GM12878 (cell line): ENCODE measurements around the gene CD68. TPM values are rescaled to one million over a fixed set of nuclear protein-coding genes. Genes with fewer than 3 reads are reported as not detected.

Experiments used
- BACH1 ChIP-seq: fragments of 450-650 bp; IDR thresholded peaks from 2 replicates; pipeline ENCODE4 v1.6.1; 2017; ENCODE audit warnings: mild to moderate bottlenecking, borderline replicate concordance
- CBX5 ChIP-seq: sonication (generic); IDR thresholded peaks from 2 replicates; pipeline ENCODE4 v1.6.1; 2016; ENCODE audit warnings: low read depth, moderate library complexity, mild to moderate bottlenecking, inconsistent platforms
- CHD4 ChIP-seq: fragments of 200-600 bp; sonication (generic); IDR thresholded peaks from 2 replicates; pipeline ENCODE4 v1.6.1; 2016; ENCODE audit warnings: mild to moderate bottlenecking
- ESRRA ChIP-seq: IDR thresholded peaks from 2 replicates; pipeline ENCODE4 v1.6.1; 2012; ENCODE audit warnings: mild to moderate bottlenecking, low read length, improper control_type of control experiment
- FOS ChIP-seq: IDR thresholded peaks from 3 replicates; pipeline ENCODE4 v1.6.1; 2011; ENCODE audit warnings: borderline replicate concordance; ENCODE audit not compliant: insufficient read length; ENCODE audit errors: extremely low read depth
- FOXM1 ChIP-seq: IDR thresholded peaks from 2 replicates; pipeline ENCODE4 v1.6.1; 2012; ENCODE audit warnings: low read depth, mild to moderate bottlenecking, inconsistent platforms, low read length, moderate library complexity
- LARP7 ChIP-seq: fragments of 450-650 bp; IDR thresholded peaks from 2 replicates; pipeline ENCODE4 v1.6.1; 2017; ENCODE audit warnings: mild to moderate bottlenecking
- MYC ChIP-seq: IDR thresholded peaks from 2 replicates; pipeline ENCODE4 v1.6.1; 2011; ENCODE audit warnings: mild to moderate bottlenecking, low read length, moderate library complexity, inconsistent platforms; ENCODE audit not compliant: insufficient read depth, insufficient replicate concordance, insufficient read length, severe bottlenecking
- NFYA ChIP-seq: IDR thresholded peaks from 2 replicates; pipeline ENCODE4 v1.6.1; 2011; ENCODE audit warnings: low read depth, mild to moderate bottlenecking, low read length, improper control_type of control experiment, borderline replicate concordance
- NR2C1 ChIP-seq: fragments of 450-650 bp; IDR thresholded peaks from 2 replicates; pipeline ENCODE4 v1.6.1; 2017; ENCODE audit warnings: antibody characterized with exemption, mild to moderate bottlenecking, moderate library complexity
- RBBP5 ChIP-seq: fragments of 200-600 bp; sonication (generic); conservative IDR thresholded peaks from 2 replicates; pipeline ENCODE4 v1.6.1; 2016
- RUNX3 ChIP-seq: IDR thresholded peaks from 2 replicates; pipeline ENCODE4 v1.6.1; 2012; ENCODE audit warnings: low read length, inconsistent platforms
- SPI1 ChIP-seq: IDR thresholded peaks from 2 replicates; pipeline ENCODE4 v1.6.1; 2011; ENCODE audit warnings: low read depth, mild to moderate bottlenecking, low read length, moderate library complexity, borderline replicate concordance; ENCODE audit not compliant: insufficient read depth
- SREBF2 ChIP-seq: IDR thresholded peaks from 2 replicates; pipeline ENCODE4 v1.6.1; 2012; ENCODE audit warnings: mild to moderate bottlenecking, low read length
- TCF12 ChIP-seq: IDR thresholded peaks from 2 replicates; pipeline ENCODE4 v1.6.1; 2011; ENCODE audit warnings: low read depth, mild to moderate bottlenecking, low read length
- YY1 ChIP-seq: IDR thresholded peaks from 2 replicates; pipeline ENCODE4 v1.6.1; 2011; ENCODE audit warnings: low read depth, mild to moderate bottlenecking, low read length
- ZSCAN29 ChIP-seq: fragments of 450-650 bp; IDR thresholded peaks from 2 replicates; pipeline ENCODE4 v1.6.1; 2017; ENCODE audit warnings: mild to moderate bottlenecking, moderate library complexity
- ZZZ3 ChIP-seq: IDR thresholded peaks from 2 replicates; pipeline ENCODE4 v1.6.1; 2011; ENCODE audit warnings: low read depth; ENCODE audit not compliant: control insufficient read depth, insufficient read length
- polyA plus RNA-seq, 11 experiments: library from polyadenylated mRNA; depleted of rRNA in 4 of 11; unstranded in 6 of 11; stranded (reverse) in 5 of 11; fragments of >200 nt; fragmentation: Nextera tagmentation in 4 of 11; fragmentation: Illumina TruSeq in 1 of 11; extraction: Ambion mirVana in 4 of 11; extraction: Trizol in 1 of 11; gene quantifications; 1 replicate in 1 of 11; 2 replicates in 10 of 11; pipeline versions ENCODE4 v1.2.1 to v1.2.3, GENCODE V29; 2011 to 2016; ENCODE audit warnings: inconsistent platforms in 2 of 11, missing spikeins in 2 of 11, low read depth in 1 of 11
- total RNA-seq, 4 experiments: library from RNA; depleted of rRNA in 3 of 4; stranded (reverse); fragments of >200 nt in 3 of 4; fragmentation: Illumina TruSeq in 1 of 4; extraction: Trizol in 1 of 4; gene quantifications; 2 replicates each; pipeline versions ENCODE4 v1.2.1 to v1.2.3, GENCODE V29; 2013 to 2021
- TF ChIP-seq, protein P1 (sequence below): fragments of 450-650 bp; IDR thresholded peaks from 2 replicates; pipeline ENCODE4 v1.6.1; 2017; ENCODE audit warnings: mild to moderate bottlenecking, moderate library complexity
- TF ChIP-seq, protein P2 (sequence below): fragments of 150-350 bp; IDR thresholded peaks from 2 replicates; pipeline ENCODE4 v1.6.1; 2014; ENCODE audit warnings: mild to moderate bottlenecking, low read depth, low read length

CD68 gene
- total and polyA plus RNA-seq, 10 of the 15 experiments (the other 5 are each of a cell fraction or from before 2014, with no cell fraction given) = 2.6 to 6.9 (median 3.8) TPM

- TF ChIP-seq ESRRA = no peak
- no peak for TF ChIP-seq NFYA
- no peak for TF ChIP-seq RBBP5
- peak; percentile 59 for TF ChIP-seq YY1
- TF ChIP-seq FOXM1 = no peak
- no peak for TF ChIP-seq LARP7
- peak; percentile 74 for TF ChIP-seq RUNX3
- TF ChIP-seq, protein P1, sequence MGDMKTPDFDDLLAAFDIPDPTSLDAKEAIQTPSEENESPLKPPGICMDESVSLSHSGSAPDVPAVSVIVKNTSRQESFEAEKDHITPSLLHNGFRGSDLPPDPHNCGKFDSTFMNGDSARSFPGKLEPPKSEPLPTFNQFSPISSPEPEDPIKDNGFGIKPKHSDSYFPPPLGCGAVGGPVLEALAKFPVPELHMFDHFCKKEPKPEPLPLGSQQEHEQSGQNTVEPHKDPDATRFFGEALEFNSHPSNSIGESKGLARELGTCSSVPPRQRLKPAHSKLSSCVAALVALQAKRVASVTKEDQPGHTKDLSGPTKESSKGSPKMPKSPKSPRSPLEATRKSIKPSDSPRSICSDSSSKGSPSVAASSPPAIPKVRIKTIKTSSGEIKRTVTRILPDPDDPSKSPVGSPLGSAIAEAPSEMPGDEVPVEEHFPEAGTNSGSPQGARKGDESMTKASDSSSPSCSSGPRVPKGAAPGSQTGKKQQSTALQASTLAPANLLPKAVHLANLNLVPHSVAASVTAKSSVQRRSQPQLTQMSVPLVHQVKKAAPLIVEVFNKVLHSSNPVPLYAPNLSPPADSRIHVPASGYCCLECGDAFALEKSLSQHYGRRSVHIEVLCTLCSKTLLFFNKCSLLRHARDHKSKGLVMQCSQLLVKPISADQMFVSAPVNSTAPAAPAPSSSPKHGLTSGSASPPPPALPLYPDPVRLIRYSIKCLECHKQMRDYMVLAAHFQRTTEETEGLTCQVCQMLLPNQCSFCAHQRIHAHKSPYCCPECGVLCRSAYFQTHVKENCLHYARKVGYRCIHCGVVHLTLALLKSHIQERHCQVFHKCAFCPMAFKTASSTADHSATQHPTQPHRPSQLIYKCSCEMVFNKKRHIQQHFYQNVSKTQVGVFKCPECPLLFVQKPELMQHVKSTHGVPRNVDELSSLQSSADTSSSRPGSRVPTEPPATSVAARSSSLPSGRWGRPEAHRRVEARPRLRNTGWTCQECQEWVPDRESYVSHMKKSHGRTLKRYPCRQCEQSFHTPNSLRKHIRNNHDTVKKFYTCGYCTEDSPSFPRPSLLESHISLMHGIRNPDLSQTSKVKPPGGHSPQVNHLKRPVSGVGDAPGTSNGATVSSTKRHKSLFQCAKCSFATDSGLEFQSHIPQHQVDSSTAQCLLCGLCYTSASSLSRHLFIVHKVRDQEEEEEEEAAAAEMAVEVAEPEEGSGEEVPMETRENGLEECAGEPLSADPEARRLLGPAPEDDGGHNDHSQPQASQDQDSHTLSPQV = no peak
- peak; percentile 86 for TF ChIP-seq MYC
- no peak for TF ChIP-seq ZSCAN29
- no peak for TF ChIP-seq CHD4
- TF ChIP-seq BACH1 = peak; percentile 67; the same call in 1 of the 2 replicates
- TF ChIP-seq, protein P2, sequence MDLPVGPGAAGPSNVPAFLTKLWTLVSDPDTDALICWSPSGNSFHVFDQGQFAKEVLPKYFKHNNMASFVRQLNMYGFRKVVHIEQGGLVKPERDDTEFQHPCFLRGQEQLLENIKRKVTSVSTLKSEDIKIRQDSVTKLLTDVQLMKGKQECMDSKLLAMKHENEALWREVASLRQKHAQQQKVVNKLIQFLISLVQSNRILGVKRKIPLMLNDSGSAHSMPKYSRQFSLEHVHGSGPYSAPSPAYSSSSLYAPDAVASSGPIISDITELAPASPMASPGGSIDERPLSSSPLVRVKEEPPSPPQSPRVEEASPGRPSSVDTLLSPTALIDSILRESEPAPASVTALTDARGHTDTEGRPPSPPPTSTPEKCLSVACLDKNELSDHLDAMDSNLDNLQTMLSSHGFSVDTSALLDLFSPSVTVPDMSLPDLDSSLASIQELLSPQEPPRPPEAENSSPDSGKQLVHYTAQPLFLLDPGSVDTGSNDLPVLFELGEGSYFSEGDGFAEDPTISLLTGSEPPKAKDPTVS = no peak
- no peak for TF ChIP-seq SPI1
- TF ChIP-seq SREBF2 = no peak
- no peak for TF ChIP-seq CBX5
- no peak for TF ChIP-seq ZZZ3
- TF ChIP-seq NR2C1 = no peak
- no peak for TF ChIP-seq TCF12
- TF ChIP-seq FOS = no peak
Measured at GRCh38 chr17:7573324-7574080, 5.9 kb upstream of the CD68 start (continued).
